MM.1S (cell line): ENCODE data around the gene NEUROG2.

ENCODE experiments used
- CTCF ChIP-seq: fragments of 300-600 bp; sonication (generic); IDR thresholded peaks from 2 replicates; pipeline ENCODE4 v1.5.1; 2016; ENCODE audit warnings: antibody characterized with exemption, low read length, mixed read lengths
- EZH2 ChIP-seq: fragments of 300-600 bp; sonication (generic); optimal IDR thresholded peaks from 2 replicates; pipeline ENCODE3; 2017; ENCODE audit warnings: low read depth, mild to moderate bottlenecking, antibody characterized with exemption, low read length, mixed read lengths
- EZH2phosphoT487 ChIP-seq: fragments of 300-600 bp; sonication (generic); IDR thresholded peaks from 2 replicates; pipeline ENCODE4 v1.6.1; 2018; ENCODE audit warnings: antibody characterized with exemption, low read length

- TF ChIP-seq CTCF (no peak), EZH2 (no peak), EZH2phosphoT487 (no peak)
Measured at GRCh38 chr4:112550728-112551127, 34.7 kb upstream of the NEUROG2 start.
